Measurements from ENCODE around the gene MYO9A. TPM values are rescaled to one million over a fixed set of nuclear protein-coding genes. Genes with fewer than 3 reads are reported as not detected.
A peak's percentile ranks its signal among the peaks of the same experiment; 100 is the strongest.

Gene MYO9A
- total RNA-seq, 1 donor: 55.9 TPM

- H3K4me3 ChIP-seq (ENCODE audit: low read depth, low read length): no peak overlapping the region
- no peak for DNase-seq (ENCODE audit: low read depth)
- TF ChIP-seq, protein P1, sequence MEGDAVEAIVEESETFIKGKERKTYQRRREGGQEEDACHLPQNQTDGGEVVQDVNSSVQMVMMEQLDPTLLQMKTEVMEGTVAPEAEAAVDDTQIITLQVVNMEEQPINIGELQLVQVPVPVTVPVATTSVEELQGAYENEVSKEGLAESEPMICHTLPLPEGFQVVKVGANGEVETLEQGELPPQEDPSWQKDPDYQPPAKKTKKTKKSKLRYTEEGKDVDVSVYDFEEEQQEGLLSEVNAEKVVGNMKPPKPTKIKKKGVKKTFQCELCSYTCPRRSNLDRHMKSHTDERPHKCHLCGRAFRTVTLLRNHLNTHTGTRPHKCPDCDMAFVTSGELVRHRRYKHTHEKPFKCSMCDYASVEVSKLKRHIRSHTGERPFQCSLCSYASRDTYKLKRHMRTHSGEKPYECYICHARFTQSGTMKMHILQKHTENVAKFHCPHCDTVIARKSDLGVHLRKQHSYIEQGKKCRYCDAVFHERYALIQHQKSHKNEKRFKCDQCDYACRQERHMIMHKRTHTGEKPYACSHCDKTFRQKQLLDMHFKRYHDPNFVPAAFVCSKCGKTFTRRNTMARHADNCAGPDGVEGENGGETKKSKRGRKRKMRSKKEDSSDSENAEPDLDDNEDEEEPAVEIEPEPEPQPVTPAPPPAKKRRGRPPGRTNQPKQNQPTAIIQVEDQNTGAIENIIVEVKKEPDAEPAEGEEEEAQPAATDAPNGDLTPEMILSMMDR (IDR thresholded peaks at IDR 0.05; ENCODE audit: insufficient read depth, low read length): no peak
These were observed 29.5 kb upstream of the MYO9A start for GRCh38 chr15:72147418-72147817.

DNA sequence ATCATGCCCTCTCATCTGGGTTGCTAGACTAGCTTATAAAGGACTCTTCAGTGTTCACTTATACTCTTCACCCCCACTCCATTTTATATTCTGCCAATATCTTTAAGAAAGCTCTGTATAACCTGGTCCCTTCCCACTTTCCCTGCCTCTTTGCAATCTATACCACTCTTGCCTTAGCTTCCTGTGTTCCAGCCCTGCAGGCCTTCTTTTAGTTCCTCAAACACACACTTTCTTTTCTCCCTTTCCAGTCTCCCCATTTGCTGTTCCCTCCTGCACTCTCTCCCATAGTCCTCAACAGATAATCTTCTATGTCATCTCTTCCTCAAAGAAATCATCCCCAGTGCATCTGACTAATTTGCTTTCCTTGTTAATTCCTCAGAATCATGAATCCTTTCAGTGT lies 29.0 kb upstream of the MYO9A start:
- H3K4me3 ChIP-seq (ENCODE audit: low read depth, low read length): no peak overlapping the region
- TF ChIP-seq, protein P1 (IDR thresholded peaks at IDR 0.05; ENCODE audit: insufficient read depth, low read length): no peak
- no peak for DNase-seq (ENCODE audit: low read depth)

DNA sequence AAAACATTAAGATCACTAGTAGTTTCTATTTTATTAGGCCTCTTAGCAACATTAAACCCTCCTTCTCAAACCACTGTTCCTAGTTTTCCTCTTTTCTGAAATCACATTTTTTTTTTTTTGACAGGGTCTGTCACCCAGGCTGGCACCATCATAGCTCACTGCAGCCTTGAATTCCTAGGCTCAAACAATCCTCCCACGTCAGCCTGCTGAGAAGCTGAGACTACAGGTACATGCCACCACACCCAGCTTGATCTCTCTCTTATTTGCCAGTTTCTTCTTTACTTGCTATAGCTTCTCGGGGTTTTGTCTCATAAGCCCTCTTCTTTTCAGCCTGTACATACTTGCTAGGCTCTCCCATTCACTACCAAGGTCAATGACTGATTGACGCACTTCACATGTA lies 28.3 kb upstream of the MYO9A start:
- no peak for DNase-seq (ENCODE audit: low read depth)
- TF ChIP-seq, protein P1 (IDR thresholded peaks at IDR 0.05; ENCODE audit: insufficient read depth, low read length): no peak

GRCh38 chr15:72141171-72142084 lies 23.5 kb upstream of the MYO9A start:
- TF ChIP-seq, protein P1 (IDR thresholded peaks at IDR 0.05; ENCODE audit: insufficient read depth, low read length): no peak
- peak; percentile 27 for DNase-seq (ENCODE audit: low read depth)

More for the DNA sequence above, 28.3 kb upstream of the MYO9A start:
- no peak overlapping the region for H3K4me3 ChIP-seq (ENCODE audit: low read depth, low read length)

DNA sequence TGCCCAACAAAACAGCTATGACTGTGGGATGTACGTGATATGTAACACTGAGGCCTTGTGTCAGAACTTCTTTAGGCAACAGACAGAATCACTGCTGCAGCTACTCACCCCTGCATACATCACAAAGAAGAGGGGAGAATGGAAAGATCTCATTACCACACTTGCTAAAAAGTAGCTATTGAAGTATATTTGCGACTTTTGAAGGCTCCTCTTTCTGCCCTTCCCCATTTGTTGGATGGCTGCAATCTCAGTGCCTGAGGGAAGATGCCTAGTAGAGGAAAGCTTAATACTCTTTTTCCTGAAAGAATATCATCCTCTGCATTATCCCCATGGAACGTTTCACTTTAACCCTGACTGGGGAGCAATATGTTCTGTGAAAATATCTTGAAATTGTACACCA lies 22.1 kb upstream of the MYO9A start:
- TF ChIP-seq, protein P1 (IDR thresholded peaks at IDR 0.05; ENCODE audit: insufficient read depth, low read length): no peak
- DNase-seq (ENCODE audit: low read depth): no peak
- H3K4me3 ChIP-seq (ENCODE audit: low read depth, low read length): no peak overlapping the region

More at GRCh38 chr15:72141171-72142084, 23.5 kb upstream of the MYO9A start:
- no peak overlapping the region for H3K4me3 ChIP-seq (ENCODE audit: low read depth, low read length)

GRCh38 chr15:72139667-72140066 lies 21.7 kb upstream of the MYO9A start:
- H3K4me3 ChIP-seq (ENCODE audit: low read depth, low read length): no peak overlapping the region
- no peak for DNase-seq (ENCODE audit: low read depth)
- TF ChIP-seq, protein P1 (IDR thresholded peaks at IDR 0.05; ENCODE audit: insufficient read depth, low read length): no peak
